OCI-LY3 (cell line): ENCODE measurements around the gene TSPAN7.

Source experiments
- EZH2phosphoT487 ChIP-seq: fragments of 200-600 bp; shearing (Covaris generic); IDR thresholded peaks from 2 replicates; pipeline ENCODE4 v1.6.1; 2018; ENCODE audit warnings: antibody characterized with exemption, mixed run types, low read depth
- TF ChIP-seq, protein P1 (sequence below): fragments of 200-600, 300-600 bp; sonication (generic); IDR thresholded peaks from 2 replicates; pipeline ENCODE4 v1.5.1; 2014; ENCODE audit warnings: antibody characterized with exemption, low read length, low read depth

DNA sequence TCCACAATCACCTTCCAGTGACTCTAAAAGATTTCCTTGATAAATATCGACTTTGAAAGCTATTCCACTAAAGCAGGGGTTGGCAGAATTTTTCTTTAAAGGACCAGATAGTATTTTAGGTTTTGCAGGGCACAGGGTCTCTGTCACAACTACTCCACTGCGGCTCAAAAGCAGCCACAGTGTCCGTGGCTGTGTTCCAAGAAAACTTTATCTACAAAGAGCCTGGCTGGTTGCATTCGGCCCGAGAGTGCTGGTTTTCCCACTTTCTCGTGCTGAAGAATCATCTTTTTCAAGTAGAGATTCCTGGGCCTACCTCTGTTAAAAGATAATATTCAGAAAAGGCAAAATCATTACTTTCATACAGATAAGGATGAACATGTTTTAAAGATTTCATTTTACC lies 55.6 kb downstream of the TSPAN7 start:
- TF ChIP-seq, protein P1, sequence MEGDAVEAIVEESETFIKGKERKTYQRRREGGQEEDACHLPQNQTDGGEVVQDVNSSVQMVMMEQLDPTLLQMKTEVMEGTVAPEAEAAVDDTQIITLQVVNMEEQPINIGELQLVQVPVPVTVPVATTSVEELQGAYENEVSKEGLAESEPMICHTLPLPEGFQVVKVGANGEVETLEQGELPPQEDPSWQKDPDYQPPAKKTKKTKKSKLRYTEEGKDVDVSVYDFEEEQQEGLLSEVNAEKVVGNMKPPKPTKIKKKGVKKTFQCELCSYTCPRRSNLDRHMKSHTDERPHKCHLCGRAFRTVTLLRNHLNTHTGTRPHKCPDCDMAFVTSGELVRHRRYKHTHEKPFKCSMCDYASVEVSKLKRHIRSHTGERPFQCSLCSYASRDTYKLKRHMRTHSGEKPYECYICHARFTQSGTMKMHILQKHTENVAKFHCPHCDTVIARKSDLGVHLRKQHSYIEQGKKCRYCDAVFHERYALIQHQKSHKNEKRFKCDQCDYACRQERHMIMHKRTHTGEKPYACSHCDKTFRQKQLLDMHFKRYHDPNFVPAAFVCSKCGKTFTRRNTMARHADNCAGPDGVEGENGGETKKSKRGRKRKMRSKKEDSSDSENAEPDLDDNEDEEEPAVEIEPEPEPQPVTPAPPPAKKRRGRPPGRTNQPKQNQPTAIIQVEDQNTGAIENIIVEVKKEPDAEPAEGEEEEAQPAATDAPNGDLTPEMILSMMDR, result no peak
- TF ChIP-seq EZH2phosphoT487, result no peak
